Stimulated activated CD4-positive, alpha-beta T cell treated with anti-CD3 and anti-CD28 coated beads, Interleukin-12 subunit alpha, Interleukin-12 subunit beta, amount 100 ng/mL, for 48 hours (primary cell): ENCODE measurements around the gene DDX1.

Experiments
- DNase-seq, 3 donors: peaks; one replicate each; pipeline ENCODE4 v3.0.0-alpha.2; 2020; ENCODE audit warnings: low read depth in 2 of 3, low spot score in 1 of 3

DDX1 gene

GRCh38 chr2:15643791-15644585 is 52.3 kb downstream of the DDX1 start:
- DNase-seq = no peak

GRCh38 chr2:15645300-15645699 is 53.6 kb downstream of the DDX1 start:
- DNase-seq = no peak

- DNase-seq = no peak
These were observed 54.2 kb downstream of the DDX1 start for GRCh38 chr2:15645720-15646385.

- DNase-seq = no peak
These were observed 55.0 kb downstream of the DDX1 start for GRCh38 chr2:15646661-15647060.

GRCh38 chr2:15647622-15648590 is 56.2 kb downstream of the DDX1 start:
- no peak for DNase-seq

- DNase-seq = no peak
These were observed 57.2 kb downstream of the DDX1 start for GRCh38 chr2:15648593-15649525.

- DNase-seq = no peak
These were observed 58.0 kb downstream of the DDX1 start for GRCh38 chr2:15649561-15650255.

- no peak for DNase-seq
These were observed 59.1 kb downstream of the DDX1 start for GRCh38 chr2:15650616-15651366.

- DNase-seq = no peak
These were observed 59.7 kb downstream of the DDX1 start for GRCh38 chr2:15651367-15651727.

- no peak for DNase-seq
These were observed 60.6 kb downstream of the DDX1 start for GRCh38 chr2:15652252-15652651.

GRCh38 chr2:15652801-15653200 is 61.1 kb downstream of the DDX1 start:
- DNase-seq = no peak

- no peak for DNase-seq
These were observed 62.4 kb downstream of the DDX1 start for GRCh38 chr2:15653806-15654726.

GRCh38 chr2:15654727-15655073 is 63.0 kb downstream of the DDX1 start:
- no peak for DNase-seq

GRCh38 chr2:15655123-15655887 is 63.6 kb downstream of the DDX1 start:
- DNase-seq = no peak

- no peak for DNase-seq
These were observed 64.4 kb downstream of the DDX1 start for GRCh38 chr2:15656090-15656489.

- no peak for DNase-seq
These were observed 66.1 kb downstream of the DDX1 start for GRCh38 chr2:15657759-15658158.

GRCh38 chr2:15658911-15659310 is 67.2 kb downstream of the DDX1 start:
- DNase-seq = no peak
